IMR-90 (cell line): ENCODE measurements around the gene COL23A1. TPM values are rescaled to one million over a fixed set of nuclear protein-coding genes. Genes with fewer than 3 reads are reported as not detected.

Experiments used
- ATAC-seq: fragments of 200-7000 bp; cut with Tn5 transposase; 2 replicates; pipeline ENCODE4 v1.9.1; 2020; ENCODE audit warnings: low read depth, mild to moderate bottlenecking, moderate library complexity
- BruUV-seq: library from RNA; stranded (reverse); fragments of 400-500 nt; replicated peaks from 2 replicates; lab custom pipeline; 2021; lab: Mats Ljungman, UMichigan
- CTCF ChIA-PET: fragments of 300-600 bp; formaldehyde crosslinking; extraction: SDS; loops from one replicate; lab custom pipeline; 2021; ENCODE audit warnings: antibody characterized with exemption; lab: Yijun Ruan, JAX
- POLR2A ChIA-PET: fragments of 300-600 bp; sonication (Branson Sonifier 250); formaldehyde crosslinking; loops from one replicate; lab custom pipeline; 2022; ENCODE audit warnings: antibody characterized with exemption; ENCODE audit not compliant: unreplicated experiment; lab: Charles Lee
- DNase-seq: peaks from one replicate; pipeline ENCODE4 v3.0.0; 2013
- H2AFZ ChIP-seq: replicated peaks from 2 replicates; pipeline ENCODE3; 2013; ENCODE audit warnings: low read length, mild to moderate bottlenecking; ENCODE audit not compliant: poor library complexity
- H2AK5ac ChIP-seq: 2 replicates; pipeline ENCODE4 v1.6.1; 2013; ENCODE audit warnings: low read depth, low read length, inconsistent platforms
- H2AK9ac ChIP-seq: replicated peaks from 2 replicates; pipeline ENCODE3; 2013; ENCODE audit warnings: mild to moderate bottlenecking, low read depth, low read length, moderate library complexity; ENCODE audit not compliant: poor library complexity
- H2BK120ac ChIP-seq: 2 replicates; pipeline ENCODE4 v1.6.1; 2013; ENCODE audit warnings: low read depth, low read length, inconsistent platforms
- H2BK15ac ChIP-seq: 3 replicates; pipeline ENCODE4 v1.6.1; 2013; ENCODE audit warnings: low read depth, low read length, inconsistent platforms
- H2BK20ac ChIP-seq: 2 replicates; pipeline ENCODE4 v1.6.1; 2013; ENCODE audit warnings: low read depth, mild to moderate bottlenecking, inconsistent platforms, low read length, moderate library complexity
- H2BK5ac ChIP-seq: 2 replicates; pipeline ENCODE4 v1.6.1; 2013; ENCODE audit warnings: mild to moderate bottlenecking, low read depth, low read length, inconsistent platforms; ENCODE audit not compliant: poor library complexity, severe bottlenecking
- H3K14ac ChIP-seq: replicated peaks from 2 replicates; pipeline ENCODE4 v1.6.1; 2013; ENCODE audit warnings: low read depth, low read length, inconsistent platforms
- H3K18ac ChIP-seq: 2 replicates; pipeline ENCODE4 v1.6.1; 2013; ENCODE audit warnings: low read depth, low read length, control low read depth
- H3K23ac ChIP-seq: 2 replicates; pipeline ENCODE4 v1.6.1; 2013; ENCODE audit warnings: low read depth, low read length, inconsistent platforms
- H3K27ac ChIP-seq: 2 replicates; pipeline ENCODE4 v1.5.1; 2013; ENCODE audit warnings: mild to moderate bottlenecking, control low read depth, low read length; ENCODE audit not compliant: insufficient read depth
- H3K27me3 ChIP-seq: 2 replicates; pipeline ENCODE4 v1.6.1; 2013; ENCODE audit warnings: low read length; ENCODE audit not compliant: control insufficient read depth, insufficient read depth
- H3K36me3 ChIP-seq: 2 replicates; pipeline ENCODE4 v1.6.1; 2013; ENCODE audit warnings: low read length, mixed read lengths; ENCODE audit not compliant: control insufficient read depth, insufficient read depth
- H3K4ac ChIP-seq: 2 replicates; pipeline ENCODE4 v1.6.1; 2013; ENCODE audit warnings: low read depth, low read length, inconsistent platforms
- H3K4me1 ChIP-seq: 2 replicates; pipeline ENCODE4 v1.6.1; 2013; ENCODE audit warnings: low read length, mixed read lengths; ENCODE audit not compliant: control insufficient read depth, insufficient read depth
- H3K4me2 ChIP-seq: 2 replicates; pipeline ENCODE4 v1.6.1; 2013; ENCODE audit warnings: low read depth, mild to moderate bottlenecking, control low read depth, low read length, moderate library complexity
- H3K4me3 ChIP-seq: 2 replicates; pipeline ENCODE4 v1.5.1; 2013; ENCODE audit warnings: low read depth, mild to moderate bottlenecking, control low read depth, low read length, moderate library complexity; ENCODE audit not compliant: insufficient read depth
- H3K56ac ChIP-seq: 2 replicates; pipeline ENCODE4 v1.6.1; 2013; ENCODE audit warnings: low read length, inconsistent platforms; ENCODE audit not compliant: insufficient read depth; ENCODE audit errors: extremely low read depth
- H3K79me1 ChIP-seq, 2 experiments: 2 replicates each; pipeline ENCODE4 v1.6.1; 2013; ENCODE audit warnings: low read length in 2 of 2, inconsistent platforms in 1 of 2, low read depth in 1 of 2
- H3K9ac ChIP-seq: 2 replicates; pipeline ENCODE4 v1.6.1; 2013; ENCODE audit warnings: low read depth, low read length, control low read depth
- H3K9me1 ChIP-seq: 2 replicates; pipeline ENCODE4 v1.6.1; 2013; ENCODE audit warnings: low read length, inconsistent platforms; ENCODE audit not compliant: insufficient read depth
- H3K9me3 ChIP-seq: 2 replicates; pipeline ENCODE4 v1.6.1; 2013; ENCODE audit warnings: low read length; ENCODE audit not compliant: control insufficient read depth, insufficient read depth
- H4K20me1 ChIP-seq: 2 replicates; pipeline ENCODE4 v1.6.1; 2013; ENCODE audit warnings: low read length, inconsistent platforms; ENCODE audit not compliant: insufficient read depth
- H4K5ac ChIP-seq: 2 replicates; pipeline ENCODE4 v1.6.1; 2013; ENCODE audit warnings: mild to moderate bottlenecking, low read depth, low read length, control low read depth
- H4K8ac ChIP-seq, 2 experiments: 2 replicates each; pipeline ENCODE4 v1.6.1; 2013; ENCODE audit warnings: low read depth in 2 of 2, low read length in 2 of 2, control low read depth in 1 of 2, inconsistent platforms in 1 of 2
- H4K91ac ChIP-seq: 2 replicates; pipeline ENCODE4 v1.6.1; 2013; ENCODE audit warnings: low read depth, low read length, inconsistent platforms; ENCODE audit not compliant: insufficient read depth
- CHD1 ChIP-seq: IDR thresholded peaks from 2 replicates; pipeline ENCODE4 v1.6.1; 2012; ENCODE audit warnings: low read depth, low read length, improper control_type of control experiment
- NFE2L2 ChIP-seq: fragments of 150-350 bp; IDR thresholded peaks from 2 replicates; pipeline ENCODE4 v1.6.1; 2016; ENCODE audit warnings: low read depth, mild to moderate bottlenecking, low read length
- SMC3 ChIP-seq: fragments of 150-350 bp; IDR thresholded peaks from 2 replicates; pipeline ENCODE4 v1.6.1; 2016; ENCODE audit warnings: low read depth, mild to moderate bottlenecking, antibody characterized with exemption, low read length, moderate library complexity
- WGBS, 2 experiments: methylation state at CpG; one replicate each; pipeline versions ENCODE4 v1.1.5 to v1.1.7; 2013; ENCODE audit warnings: missing lambda C conversion rate in 2 of 2; ENCODE audit not compliant: insufficient read length in 1 of 2; ENCODE audit errors: extremely low coverage in 2 of 2; 5-methylcytosine and 5-hydroxymethylcytosine counted together
- dilution Hi-C: fragments of 300-500 bp; cut with HindIII; formaldehyde crosslinking; loops from one replicate; pipeline ENCODE4 v1.14.3; 2018; ENCODE audit warnings: low sequenced_read_pairs; ENCODE audit not compliant: unreplicated experiment
- in situ Hi-C: fragments of 300-500 bp; cut with MboI; formaldehyde crosslinking; loops from 3 replicates; pipeline ENCODE4 v1.14.3; 2019; ENCODE audit warnings: low sequenced_read_pairs, inconsistent platforms, mixed read lengths
- intact Hi-C: fragments of 100-400 bp; cut with micrococcal nuclease; formaldehyde crosslinking; loops from 2 replicates; pipeline ENCODE4 v1.10.0; 2022
- polyA plus RNA-seq, 3 experiments: library from polyadenylated mRNA; depleted of rRNA; stranded (reverse); fragments of >200 nt; gene quantifications; 2 replicates each; pipeline ENCODE4 v1.2.3, GENCODE V29; 2012; ENCODE audit warnings: low replicate concordance in 1 of 3
- total RNA-seq: library from RNA; depleted of rRNA; stranded (reverse); fragments of >200 nt; gene quantifications from 2 replicates; pipeline ENCODE4 v1.2.3, GENCODE V29; 2012

COL23A1 gene
- total and polyA plus RNA-seq, 2 of the 4 experiments (the other 2 are of a cell fraction) = not detected

GRCh38 chr5:178440181-178440580 is 150.0 kb downstream of the COL23A1 start:
- Histone ChIP-seq H3K4me3 (no peak overlapping the region), H3K4ac (no peak overlapping the region), H3K56ac (no peak overlapping the region), H3K9me1 (no peaks in the 10 kb centered on the region), H2BK120ac (no peak overlapping the region), H3K36me3 (no peaks in the 10 kb centered on the region), H2AK9ac (no peak overlapping the region), H3K4me2 (no peak overlapping the region), H2BK5ac (no peak overlapping the region), H3K9me3 (peaks cover 9% of the 10 kb centered on the region), H3K9ac (no peak overlapping the region), H2BK20ac (no peak overlapping the region), H3K18ac (no peak overlapping the region), H2BK15ac (no peak overlapping the region), H3K79me1 (no peaks in the 10 kb centered on the region), H2AK5ac (no peak overlapping the region), H3K27me3 (no peaks in the 10 kb centered on the region; the same call in 1 of the 2 replicates), H4K8ac (no peak overlapping the region), H4K5ac (no peak overlapping the region), H4K91ac (no peak overlapping the region), H4K20me1 (no peaks in the 10 kb centered on the region), H3K23ac (no peak overlapping the region), H3K27ac (no peak overlapping the region), H3K14ac (no peak overlapping the region), H3K4me1 (no peaks in the 10 kb centered on the region), H2AFZ (no peak overlapping the region)
- DNase-seq (no peak), ATAC-seq (no peak)
- WGBS, 2 experiments = 24% methylated on average over 3 of the region's 7 CpGs; no CpG with 5 or more reads in 1 of the 2 experiments
- no peak for TF ChIP-seq SMC3
- no peak for TF ChIP-seq CHD1
- no peak for TF ChIP-seq NFE2L2
- intact Hi-C loops (no loop called here), dilution Hi-C loops (no loop called here), in situ Hi-C loops (no loop called here)
- ChIA-PET CTCF (no interaction called here), POLR2A (no interaction called here)
- no TSS peak for BruUV-seq
